Neural cell (in vitro differentiated cells): ENCODE results near the gene CKLF. TPM values are rescaled to one million over a fixed set of nuclear protein-coding genes. Genes with fewer than 3 reads are reported as not detected.

Source experiments
- H2AFZ ChIP-seq: fragments of 200-600, 300-800 bp; sonication (generic), shearing (Covaris generic); 2 replicates; pipeline ENCODE4 v1.6.0; 2014; ENCODE audit warnings: low read depth, mild to moderate bottlenecking, antibody characterized with exemption, low read length, moderate library complexity
- H3F3A ChIP-seq: fragments of 200-600 bp; shearing (Covaris generic); 2 replicates; pipeline ENCODE4 v1.6.1; 2016; ENCODE audit warnings: mild to moderate bottlenecking, moderate library complexity, mixed read lengths, antibody characterized with exemption, low read length; ENCODE audit not compliant: insufficient read depth, poor library complexity, severe bottlenecking
- H3K27ac ChIP-seq: fragments of 200-600, 300-800 bp; sonication (generic), shearing (Covaris generic); 2 replicates; pipeline ENCODE4 v1.5.1; 2014; ENCODE audit warnings: mild to moderate bottlenecking, low read length, moderate library complexity
- H3K27me3 ChIP-seq: fragments of 300-800, 200-600 bp; sonication (generic), shearing (Covaris generic); 2 replicates; pipeline ENCODE4 v1.6.0; 2014; ENCODE audit warnings: mild to moderate bottlenecking, low read depth, low read length, moderate library complexity; ENCODE audit not compliant: insufficient read depth
- H3K36me3 ChIP-seq: fragments of 300-800, 200-600 bp; sonication (generic), shearing (Covaris generic); 2 replicates; pipeline ENCODE4 v1.5.1; 2014; ENCODE audit warnings: mild to moderate bottlenecking, antibody characterized with exemption, low read length, moderate library complexity; ENCODE audit not compliant: insufficient read depth
- H3K4me2 ChIP-seq: fragments of 300-800, 200-600 bp; sonication (generic), shearing (Covaris generic); 2 replicates; pipeline ENCODE4 v1.6.0; 2014; ENCODE audit warnings: mild to moderate bottlenecking, low read length
- H3K4me3 ChIP-seq: fragments of 300-800, 200-600 bp; sonication (generic), shearing (Covaris generic); 2 replicates; pipeline ENCODE4 v1.5.1; 2014; ENCODE audit warnings: mild to moderate bottlenecking, low read length, moderate library complexity
- H3K79me2 ChIP-seq: fragments of 200-600 bp; shearing (Covaris generic); replicated peaks from 2 replicates; pipeline ENCODE4 v1.6.0; 2014; ENCODE audit warnings: mild to moderate bottlenecking, low read length, moderate library complexity; ENCODE audit not compliant: insufficient read depth
- H3K9ac ChIP-seq: fragments of 300-800, 200-600 bp; sonication (generic), shearing (Covaris generic); 2 replicates; pipeline ENCODE4 v1.6.1; 2016; ENCODE audit warnings: mild to moderate bottlenecking, low read length, mixed read lengths
- H3K9me2 ChIP-seq: fragments of 200-600 bp; shearing (Covaris generic); 2 replicates; pipeline ENCODE4 v1.6.1; 2016; ENCODE audit warnings: mild to moderate bottlenecking, low read length, mixed read lengths; ENCODE audit not compliant: insufficient read depth
- H3K9me3 ChIP-seq: fragments of 200-600, 300-800 bp; sonication (generic), shearing (Covaris generic); 2 replicates; pipeline ENCODE4 v1.6.1; 2016; ENCODE audit warnings: mild to moderate bottlenecking, mixed run types, low read length, moderate library complexity, mixed read lengths
- H4K20me1 ChIP-seq: fragments of 200-600 bp; shearing (Covaris generic); 2 replicates; pipeline ENCODE4 v1.6.1; 2016; ENCODE audit warnings: mild to moderate bottlenecking, mixed run types; ENCODE audit not compliant: insufficient read depth
- EP300 ChIP-seq: fragments of 450-650 bp; conservative IDR thresholded peaks from 2 replicates; pipeline ENCODE4 v1.6.1; 2014; ENCODE audit warnings: antibody characterized with exemption, mild to moderate bottlenecking, moderate library complexity; ENCODE audit not compliant: poor library complexity, severe bottlenecking
- EZH2 ChIP-seq: fragments of 200-600, 300-800 bp; shearing (Covaris generic), sonication (generic); IDR thresholded peaks from 2 replicates; pipeline ENCODE4 v1.6.1; 2014; ENCODE audit warnings: antibody characterized with exemption, low read length, borderline replicate concordance, mild to moderate bottlenecking; ENCODE audit not compliant: insufficient read depth, poor library complexity, severe bottlenecking
- MXI1 ChIP-seq: fragments of 450-650 bp; conservative IDR thresholded peaks from 2 replicates; pipeline ENCODE4 v1.6.1; 2014; ENCODE audit warnings: antibody characterized with exemption, mild to moderate bottlenecking; ENCODE audit not compliant: poor library complexity, severe bottlenecking
- POLR2AphosphoS5 ChIP-seq: IDR thresholded peaks from 2 replicates; pipeline ENCODE4 v1.6.1; 2012
- RAD21 ChIP-seq: fragments of 450-650 bp; conservative IDR thresholded peaks from 2 replicates; pipeline ENCODE4 v1.6.1; 2014; ENCODE audit warnings: antibody characterized with exemption, mild to moderate bottlenecking, moderate library complexity
- REST ChIP-seq: IDR thresholded peaks from 2 replicates; pipeline ENCODE4 v1.6.1; 2012; ENCODE audit warnings: borderline replicate concordance
- SMC3 ChIP-seq: fragments of 450-650 bp; conservative IDR thresholded peaks from 2 replicates; pipeline ENCODE4 v1.6.1; 2014; ENCODE audit warnings: antibody characterized with exemption, mild to moderate bottlenecking, moderate library complexity; ENCODE audit not compliant: poor library complexity
- TAF1 ChIP-seq: IDR thresholded peaks from 2 replicates; pipeline ENCODE4 v1.6.1; 2012; ENCODE audit warnings: low read depth
- polyA minus RNA-seq: library from RNA; depleted of rRNA, polyadenylated mRNA; stranded (reverse); fragments of >200 nt; gene quantifications from 2 replicates; pipeline ENCODE4 v1.2.3, GENCODE V29; 2014
- polyA plus RNA-seq: library from polyadenylated mRNA; depleted of rRNA; stranded (reverse); fragments of >200 nt; gene quantifications from 2 replicates; pipeline ENCODE4 v1.2.3, GENCODE V29; 2014
- TF ChIP-seq, protein P1 (sequence below): fragments of 450-650 bp; IDR thresholded peaks from 2 replicates; pipeline ENCODE4 v1.5.1; 2014; ENCODE audit warnings: antibody characterized with exemption, mild to moderate bottlenecking, moderate library complexity; ENCODE audit not compliant: poor library complexity, severe bottlenecking

Gene CKLF, protein sequence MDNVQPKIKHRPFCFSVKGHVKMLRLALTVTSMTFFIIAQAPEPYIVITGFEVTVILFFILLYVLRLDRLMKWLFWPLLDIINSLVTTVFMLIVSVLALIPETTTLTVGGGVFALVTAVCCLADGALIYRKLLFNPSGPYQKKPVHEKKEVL
- polyA plus RNA-seq (15.2 and 40.8 TPM in 2 replicates), polyA minus RNA-seq (24.8 and 32.9 TPM in 2 replicates)

GRCh38 chr16:66552286-66553177 lies at the start of gene CKLF:
TSS of gene CKLF (plus strand) at chr16:66552576. CDS start at chr16:66552716, 140 bp downstream.
- no peak for TF ChIP-seq TAF1
- TF ChIP-seq EP300: no peak
- TF ChIP-seq POLR2AphosphoS5: peak; percentile 88
- TF ChIP-seq RAD21: peak; percentile 11
- TF ChIP-seq, protein P1, sequence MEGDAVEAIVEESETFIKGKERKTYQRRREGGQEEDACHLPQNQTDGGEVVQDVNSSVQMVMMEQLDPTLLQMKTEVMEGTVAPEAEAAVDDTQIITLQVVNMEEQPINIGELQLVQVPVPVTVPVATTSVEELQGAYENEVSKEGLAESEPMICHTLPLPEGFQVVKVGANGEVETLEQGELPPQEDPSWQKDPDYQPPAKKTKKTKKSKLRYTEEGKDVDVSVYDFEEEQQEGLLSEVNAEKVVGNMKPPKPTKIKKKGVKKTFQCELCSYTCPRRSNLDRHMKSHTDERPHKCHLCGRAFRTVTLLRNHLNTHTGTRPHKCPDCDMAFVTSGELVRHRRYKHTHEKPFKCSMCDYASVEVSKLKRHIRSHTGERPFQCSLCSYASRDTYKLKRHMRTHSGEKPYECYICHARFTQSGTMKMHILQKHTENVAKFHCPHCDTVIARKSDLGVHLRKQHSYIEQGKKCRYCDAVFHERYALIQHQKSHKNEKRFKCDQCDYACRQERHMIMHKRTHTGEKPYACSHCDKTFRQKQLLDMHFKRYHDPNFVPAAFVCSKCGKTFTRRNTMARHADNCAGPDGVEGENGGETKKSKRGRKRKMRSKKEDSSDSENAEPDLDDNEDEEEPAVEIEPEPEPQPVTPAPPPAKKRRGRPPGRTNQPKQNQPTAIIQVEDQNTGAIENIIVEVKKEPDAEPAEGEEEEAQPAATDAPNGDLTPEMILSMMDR: no peak
- TF ChIP-seq MXI1: no peak
- TF ChIP-seq REST: peak; percentile 64
- peak; percentile 24 for TF ChIP-seq SMC3
- TF ChIP-seq EZH2: no peak
- Histone ChIP-seq H3K9me3 (no peaks in the 10 kb centered on the region), H3K27me3 (no peaks in the 10 kb centered on the region), H3K4me2 (peak within 1 kb of the TSS; percentile 56), H4K20me1 (no peaks in the 10 kb centered on the region), H3K27ac (peak within 1 kb of the TSS; percentile 72), H3K79me2 (no peaks in the 10 kb centered on the region), H3K4me3 (peak within 1 kb of the TSS; percentile 71), H3K36me3 (no peaks in the 10 kb centered on the region), H3K9me2 (no peaks in the 10 kb centered on the region), H3K9ac (peak within 1 kb of the TSS; percentile 71), H3F3A (no peaks in the 10 kb centered on the region), H2AFZ (peak within 1 kb of the TSS; percentile 54)

DNA sequence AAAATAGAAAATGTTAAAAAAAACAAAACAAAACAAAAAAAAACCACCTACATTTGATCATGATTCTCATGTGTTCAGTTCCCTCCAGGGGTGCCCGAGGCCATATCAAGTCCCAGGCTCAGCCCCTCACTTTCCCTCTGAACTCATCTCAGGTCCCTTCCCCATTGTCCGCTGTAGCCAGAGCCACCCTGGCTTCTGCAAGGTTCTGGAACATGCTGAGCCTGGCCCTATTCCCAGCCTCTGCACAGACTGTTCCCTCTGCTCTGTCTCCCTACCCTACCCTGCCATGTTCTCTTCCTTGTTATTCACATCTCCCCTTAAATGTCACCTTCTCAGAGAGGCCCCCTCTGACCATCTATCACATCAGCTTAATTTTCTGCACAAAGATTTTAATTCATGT lies 49.3 kb upstream of the CKLF start:
- Histone ChIP-seq H3F3A (no peaks in the 10 kb centered on the region), H3K36me3 (no peaks in the 10 kb centered on the region), H3K79me2 (no peaks in the 10 kb centered on the region), H2AFZ (no peak overlapping the region), H4K20me1 (no peaks in the 10 kb centered on the region), H3K27me3 (no peaks in the 10 kb centered on the region), H3K27ac (no peak overlapping the region), H3K9ac (no peak overlapping the region), H3K9me2 (no peaks in the 10 kb centered on the region), H3K9me3 (no peaks in the 10 kb centered on the region), H3K4me2 (no peak overlapping the region), H3K4me3 (no peak overlapping the region)
- TF ChIP-seq EZH2 (no peak), POLR2AphosphoS5 (no peak), EP300 (no peak), RAD21 (no peak), SMC3 (no peak), MXI1 (no peak), REST (no peak), TAF1 (no peak)
- TF ChIP-seq, protein P1: no peak
